K562 (cell line): ENCODE data around the gene SF3A2. TPM values are rescaled to one million over a fixed set of nuclear protein-coding genes. Genes with fewer than 3 reads are reported as not detected.

Source experiments
- HMG20B ChIP-seq: fragments of 250-450 bp; sonication (Bioruptor Pico); IDR thresholded peaks from 2 replicates; pipeline ENCODE4 v1.5.0; 2021; ENCODE audit warnings: mild to moderate bottlenecking
- MECOM ChIP-seq: fragments of 250-450 bp; sonication (Bioruptor Pico); IDR thresholded peaks from 2 replicates; pipeline ENCODE4 v1.8.0; 2022; ENCODE audit warnings: inconsistent platforms
- MTA2 ChIP-seq: fragments of 450-650 bp; IDR thresholded peaks from 2 replicates; pipeline ENCODE4 v1.6.1; 2016; ENCODE audit warnings: low read depth
- NELFE ChIP-seq: IDR thresholded peaks from 2 replicates; pipeline ENCODE4 v1.6.1; 2011; ENCODE audit warnings: mild to moderate bottlenecking; ENCODE audit not compliant: insufficient read depth, insufficient read length
- POLR2A ChIP-seq: fragments of 450-650 bp; conservative IDR thresholded peaks from 2 replicates; pipeline ENCODE4 v1.6.1; 2016
- SMARCA5 ChIP-seq: fragments of 450-650 bp; IDR thresholded peaks from 2 replicates; pipeline ENCODE4 v1.6.1; 2016
- TEAD1 ChIP-seq, 2 experiments: fragments of 450-650 bp in 1 of 2; sonication (generic) in 1 of 2; formaldehyde crosslinking; IDR thresholded peaks; 2 replicates each; pipeline versions ENCODE4 v1.4.0 to v1.8.0; 2020 to 2022; ENCODE audit warnings: mild to moderate bottlenecking in 2 of 2, missing genetic modification reagents in 1 of 2
- THRAP3 ChIP-seq: fragments of 450-650 bp; IDR thresholded peaks from 2 replicates; pipeline ENCODE4 v1.6.1; 2016; ENCODE audit warnings: mild to moderate bottlenecking, inconsistent platforms, borderline replicate concordance
- WHSC1 ChIP-seq: IDR thresholded peaks from one replicate; pipeline ENCODE4 v1.6.1; 2012; ENCODE audit warnings: low read length, control low read depth, inconsistent platforms
- ZNF507 ChIP-seq: conservative IDR thresholded peaks from 2 replicates; pipeline ENCODE4 v1.6.1; 2017; ENCODE audit warnings: missing genetic modification characterization, missing compliant biosample characterization
- polyA plus RNA-seq, 8 experiments: library from polyadenylated mRNA; depleted of rRNA in 4 of 8; stranded (reverse) in 5 of 8; unstranded in 3 of 8; fragments of >200 nt; fragmentation: Nextera tagmentation in 2 of 8; fragmentation: Illumina TruSeq in 1 of 8; extraction: Ambion mirVana in 2 of 8; extraction: Trizol in 1 of 8; gene quantifications; 2 replicates each; pipeline versions ENCODE4 v1.2.1 to v1.2.3, GENCODE V29; 2011 to 2014; ENCODE audit warnings: inconsistent platforms in 1 of 8, missing spikeins in 1 of 8
- total RNA-seq, 7 experiments: library from RNA; depleted of rRNA in 6 of 7; stranded (reverse); fragments of >200 nt in 6 of 7; fragmentation: Illumina TruSeq in 2 of 7; extraction: Trizol in 2 of 7; gene quantifications; 2 replicates each; pipeline versions ENCODE4 v1.2.1 to v1.2.3, GENCODE V29; 2011 to 2021; ENCODE audit warnings: low replicate concordance in 1 of 7
- TF ChIP-seq, protein P1 (sequence below): sonication (generic); formaldehyde crosslinking; IDR thresholded peaks from 2 replicates; pipeline ENCODE4 v1.8.0; 2022; ENCODE audit warnings: mild to moderate bottlenecking, missing genetic modification reagents, borderline replicate concordance
- TF ChIP-seq, protein P2 (sequence below): sonication (generic); formaldehyde crosslinking; IDR thresholded peaks from 2 replicates; pipeline ENCODE4 v1.8.0; 2023; ENCODE audit warnings: missing genetic modification reagents, mild to moderate bottlenecking, borderline replicate concordance

SF3A2 gene
- total and polyA plus RNA-seq, 9 of the 15 experiments (the other 6 are each of a cell fraction or from before 2014, with no cell fraction given): 0.17 to 194 (median 22.8) TPM

GRCh38 chr19:2282062-2282861, 45.6 kb downstream of the SF3A2 start, which contains the start of gene PEAK3 (continued):
- TF ChIP-seq, protein P1, sequence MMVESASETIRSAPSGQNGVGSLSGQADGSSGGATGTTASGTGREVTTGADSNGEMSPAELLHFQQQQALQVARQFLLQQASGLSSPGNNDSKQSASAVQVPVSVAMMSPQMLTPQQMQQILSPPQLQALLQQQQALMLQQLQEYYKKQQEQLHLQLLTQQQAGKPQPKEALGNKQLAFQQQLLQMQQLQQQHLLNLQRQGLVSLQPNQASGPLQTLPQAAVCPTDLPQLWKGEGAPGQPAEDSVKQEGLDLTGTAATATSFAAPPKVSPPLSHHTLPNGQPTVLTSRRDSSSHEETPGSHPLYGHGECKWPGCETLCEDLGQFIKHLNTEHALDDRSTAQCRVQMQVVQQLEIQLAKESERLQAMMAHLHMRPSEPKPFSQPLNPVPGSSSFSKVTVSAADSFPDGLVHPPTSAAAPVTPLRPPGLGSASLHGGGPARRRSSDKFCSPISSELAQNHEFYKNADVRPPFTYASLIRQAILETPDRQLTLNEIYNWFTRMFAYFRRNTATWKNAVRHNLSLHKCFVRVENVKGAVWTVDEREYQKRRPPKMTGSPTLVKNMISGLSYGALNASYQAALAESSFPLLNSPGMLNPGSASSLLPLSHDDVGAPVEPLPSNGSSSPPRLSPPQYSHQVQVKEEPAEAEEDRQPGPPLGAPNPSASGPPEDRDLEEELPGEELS (CRISPR knock-in tag): no peak
- no peak for TF ChIP-seq NELFE
- no peak for TF ChIP-seq MTA2
- 0 out of 4 replicates have a peak, but pooled peaks of 1 of the 2 experiments have one; percentile 31 for TF ChIP-seq TEAD1 (CRISPR knock-in tag; IDR thresholded peaks at IDR 0.05)
- TF ChIP-seq SMARCA5: no peak
- no peak for TF ChIP-seq POLR2A
- TF ChIP-seq MECOM (CRISPR knock-in tag): no peak
- TF ChIP-seq, protein P2, sequence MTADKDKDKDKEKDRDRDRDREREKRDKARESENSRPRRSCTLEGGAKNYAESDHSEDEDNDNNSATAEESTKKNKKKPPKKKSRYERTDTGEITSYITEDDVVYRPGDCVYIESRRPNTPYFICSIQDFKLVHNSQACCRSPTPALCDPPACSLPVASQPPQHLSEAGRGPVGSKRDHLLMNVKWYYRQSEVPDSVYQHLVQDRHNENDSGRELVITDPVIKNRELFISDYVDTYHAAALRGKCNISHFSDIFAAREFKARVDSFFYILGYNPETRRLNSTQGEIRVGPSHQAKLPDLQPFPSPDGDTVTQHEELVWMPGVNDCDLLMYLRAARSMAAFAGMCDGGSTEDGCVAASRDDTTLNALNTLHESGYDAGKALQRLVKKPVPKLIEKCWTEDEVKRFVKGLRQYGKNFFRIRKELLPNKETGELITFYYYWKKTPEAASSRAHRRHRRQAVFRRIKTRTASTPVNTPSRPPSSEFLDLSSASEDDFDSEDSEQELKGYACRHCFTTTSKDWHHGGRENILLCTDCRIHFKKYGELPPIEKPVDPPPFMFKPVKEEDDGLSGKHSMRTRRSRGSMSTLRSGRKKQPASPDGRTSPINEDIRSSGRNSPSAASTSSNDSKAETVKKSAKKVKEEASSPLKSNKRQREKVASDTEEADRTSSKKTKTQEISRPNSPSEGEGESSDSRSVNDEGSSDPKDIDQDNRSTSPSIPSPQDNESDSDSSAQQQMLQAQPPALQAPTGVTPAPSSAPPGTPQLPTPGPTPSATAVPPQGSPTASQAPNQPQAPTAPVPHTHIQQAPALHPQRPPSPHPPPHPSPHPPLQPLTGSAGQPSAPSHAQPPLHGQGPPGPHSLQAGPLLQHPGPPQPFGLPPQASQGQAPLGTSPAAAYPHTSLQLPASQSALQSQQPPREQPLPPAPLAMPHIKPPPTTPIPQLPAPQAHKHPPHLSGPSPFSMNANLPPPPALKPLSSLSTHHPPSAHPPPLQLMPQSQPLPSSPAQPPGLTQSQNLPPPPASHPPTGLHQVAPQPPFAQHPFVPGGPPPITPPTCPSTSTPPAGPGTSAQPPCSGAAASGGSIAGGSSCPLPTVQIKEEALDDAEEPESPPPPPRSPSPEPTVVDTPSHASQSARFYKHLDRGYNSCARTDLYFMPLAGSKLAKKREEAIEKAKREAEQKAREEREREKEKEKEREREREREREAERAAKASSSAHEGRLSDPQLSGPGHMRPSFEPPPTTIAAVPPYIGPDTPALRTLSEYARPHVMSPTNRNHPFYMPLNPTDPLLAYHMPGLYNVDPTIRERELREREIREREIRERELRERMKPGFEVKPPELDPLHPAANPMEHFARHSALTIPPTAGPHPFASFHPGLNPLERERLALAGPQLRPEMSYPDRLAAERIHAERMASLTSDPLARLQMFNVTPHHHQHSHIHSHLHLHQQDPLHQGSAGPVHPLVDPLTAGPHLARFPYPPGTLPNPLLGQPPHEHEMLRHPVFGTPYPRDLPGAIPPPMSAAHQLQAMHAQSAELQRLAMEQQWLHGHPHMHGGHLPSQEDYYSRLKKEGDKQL (CRISPR knock-in tag): no peak
- no peak for TF ChIP-seq WHSC1
- no peak for TF ChIP-seq ZNF507
- no peak for TF ChIP-seq THRAP3
- no peak for TF ChIP-seq HMG20B
